CD14-positive monocyte (primary cell): ENCODE results near the gene RABAC1. TPM values are rescaled to one million over a fixed set of nuclear protein-coding genes. Genes with fewer than 3 reads are reported as not detected.
A peak's percentile ranks its signal among the peaks of the same experiment; 100 is the strongest.

Source experiments
- DNase-seq, 3 donors: peaks; one replicate each; pipeline ENCODE4 v3.0.0-alpha.2; 2011 to 2022
- H2AFZ ChIP-seq: 2 replicates; pipeline ENCODE4 v1.6.0; 2012; ENCODE audit warnings: mild to moderate bottlenecking, low read depth, low read length, inconsistent platforms; ENCODE audit not compliant: insufficient read depth, poor library complexity, severe bottlenecking
- H3K27ac ChIP-seq, 2 donors: 1 replicate in 1 of 2; 2 replicates in 1 of 2; pipeline ENCODE4 v1.5.1; 2012 to 2013; ENCODE audit warnings: low read length in 2 of 2, control low read depth in 1 of 2, inconsistent platforms in 1 of 2, low read depth in 1 of 2, mild to moderate bottlenecking in 1 of 2
- H3K27me3 ChIP-seq, 2 donors: one replicate each; pipeline versions ENCODE4 v1.6.0 to v1.6.1; 2011 to 2013; ENCODE audit warnings: low read length in 2 of 2; ENCODE audit not compliant: control insufficient read depth in 2 of 2, insufficient read depth in 2 of 2
- H3K36me3 ChIP-seq, 2 donors: replicated peaks in 1 of 2; 1 replicate in 1 of 2; 2 replicates in 1 of 2; pipeline versions ENCODE4 v1.5.1 to v1.6.1; 2012 to 2013; ENCODE audit warnings: low read length in 2 of 2, control low read depth in 1 of 2, inconsistent platforms in 1 of 2, mild to moderate bottlenecking in 1 of 2; ENCODE audit not compliant: insufficient read depth in 2 of 2, control insufficient read depth in 1 of 2
- H3K4me1 ChIP-seq, 2 donors: 1 replicate in 1 of 2; 2 replicates in 1 of 2; pipeline versions ENCODE4 v1.5.1 to v1.6.1; 2012 to 2013; ENCODE audit warnings: low read length in 2 of 2, control low read depth in 1 of 2, inconsistent platforms in 1 of 2, mild to moderate bottlenecking in 1 of 2, moderate library complexity in 1 of 2; ENCODE audit not compliant: insufficient read depth in 2 of 2, control insufficient read depth in 1 of 2
- H3K4me2 ChIP-seq: replicated peaks from 2 replicates; pipeline ENCODE3; 2012; ENCODE audit warnings: low read length, moderate library complexity, mild to moderate bottlenecking; ENCODE audit not compliant: poor library complexity, severe bottlenecking; ENCODE audit errors: extremely low read depth
- H3K4me3 ChIP-seq, 3 experiments: fragments of 200-600 bp in 1 of 3; sonication (generic) in 1 of 3; replicated peaks in 1 of 3; 1 replicate in 2 of 3; 2 replicates in 1 of 3; pipeline ENCODE4 v1.5.1; 2011 to 2013; ENCODE audit warnings: low read length in 3 of 3, mild to moderate bottlenecking in 3 of 3, control low read depth in 2 of 3, low read depth in 2 of 3, inconsistent platforms in 1 of 3, moderate library complexity in 1 of 3
- H3K79me2 ChIP-seq: 2 replicates; pipeline ENCODE4 v1.6.0; 2012; ENCODE audit warnings: mild to moderate bottlenecking, control low read depth, inconsistent platforms, low read length, moderate library complexity; ENCODE audit not compliant: insufficient read depth
- H3K9ac ChIP-seq: 2 replicates; pipeline ENCODE4 v1.6.0; 2017; ENCODE audit warnings: low read length, mild to moderate bottlenecking; ENCODE audit not compliant: insufficient read depth, poor library complexity, severe bottlenecking
- H3K9me3 ChIP-seq, 2 donors: replicated peaks in 1 of 2; 1 replicate in 1 of 2; 2 replicates in 1 of 2; pipeline versions ENCODE4 v1.5.1 to v1.6.1; 2012 to 2013; ENCODE audit warnings: low read length in 2 of 2, control low read depth in 1 of 2; ENCODE audit not compliant: control insufficient read depth in 1 of 2, insufficient read depth in 1 of 2
- H4K20me1 ChIP-seq: 2 replicates; pipeline ENCODE4 v1.6.0; 2012; ENCODE audit warnings: mild to moderate bottlenecking, low read length, control low read depth, moderate library complexity; ENCODE audit not compliant: insufficient read depth
- H3K27ac Mint-ChIP-seq, 7 donors: one replicate each; pipeline ENCODE4 v1.8.0; 2020; ENCODE audit warnings: mild to moderate bottlenecking in 7 of 7, mixed read lengths in 7 of 7, moderate library complexity in 6 of 7, inconsistent platforms in 2 of 7
- H3K27me3 Mint-ChIP-seq, 3 donors: one replicate each; pipeline ENCODE4 v1.8.0; 2021 to 2022; ENCODE audit warnings: low read depth in 3 of 3, mild to moderate bottlenecking in 3 of 3, mixed read lengths in 3 of 3, moderate library complexity in 3 of 3, inconsistent platforms in 1 of 3
- H3K36me3 Mint-ChIP-seq, 2 donors: one replicate each; pipeline ENCODE4 v1.8.0; 2020; ENCODE audit warnings: mixed read lengths in 2 of 2, inconsistent platforms in 1 of 2, mild to moderate bottlenecking in 1 of 2
- H3K4me1 Mint-ChIP-seq: one replicate; pipeline ENCODE4 v1.8.0; 2020; ENCODE audit warnings: mild to moderate bottlenecking, mixed read lengths
- H3K4me3 Mint-ChIP-seq, 2 donors: one replicate each; pipeline ENCODE4 v1.8.0; 2020; ENCODE audit warnings: mild to moderate bottlenecking in 2 of 2, mixed read lengths in 2 of 2, moderate library complexity in 1 of 2
- H3K9me3 Mint-ChIP-seq, 7 donors: one replicate each; pipeline ENCODE4 v1.8.0; 2020 to 2022; ENCODE audit warnings: mixed read lengths in 7 of 7, mild to moderate bottlenecking in 6 of 7, moderate library complexity in 6 of 7, inconsistent platforms in 2 of 7
- CTCF ChIP-seq: fragments of 200-600 bp; IDR thresholded peaks from one replicate; pipeline ENCODE4 v1.8.0; 2022; ENCODE audit warnings: antibody characterized with exemption, mild to moderate bottlenecking
- WGBS: methylation state at CpG from one replicate; pipeline ENCODE4 v1.1.5; 2013; ENCODE audit warnings: missing lambda C conversion rate; ENCODE audit not compliant: insufficient coverage; 5-methylcytosine and 5-hydroxymethylcytosine counted together
- intact Hi-C, 2 donors: fragments of 100-400 bp; cut with micrococcal nuclease; formaldehyde crosslinking; loops; one replicate each; pipeline versions ENCODE4 v1.15.0 to v1.15.1; 2023
- polyA plus RNA-seq, 3 donors: library from polyadenylated mRNA; depleted of rRNA in 1 of 3; unstranded in 2 of 3; stranded (reverse) in 1 of 3; fragments of 300-500 nt in 2 of 3; fragments of >200 nt in 1 of 3; fragmentation: Illumina TruSeq in 2 of 3; gene quantifications; 1 replicate in 2 of 3; 2 replicates in 1 of 3; pipeline ENCODE4 v1.2.3, GENCODE V29; 2012 to 2021

Gene RABAC1
- polyA plus RNA-seq, 3 donors, result 126 to 234 (median 202) TPM

DNA sequence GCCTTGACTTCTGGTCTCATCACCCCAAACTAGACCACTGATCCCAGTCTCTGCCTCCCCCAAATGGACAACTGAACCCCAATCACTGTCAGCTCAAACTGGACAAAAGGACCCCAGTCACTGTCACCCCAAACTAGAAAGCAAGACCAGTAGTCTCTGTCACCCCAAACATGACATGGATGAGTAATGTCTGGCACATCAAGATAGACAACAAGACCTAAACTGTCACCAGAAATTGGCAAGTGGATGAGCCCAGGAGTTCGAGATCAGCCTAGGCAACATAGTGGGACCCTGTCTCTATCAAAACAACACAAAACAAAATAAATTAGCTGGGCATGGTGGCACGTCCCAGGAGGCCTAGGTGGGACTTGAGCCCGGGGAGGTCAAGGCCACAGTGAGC lies 12.0 kb downstream of the RABAC1 start:
- Histone ChIP-seq H3K9ac (no peak overlapping the region), H3K36me3 (no peaks in the 10 kb centered on the region), H3K4me1 (no peaks in the 10 kb centered on the region), H3K79me2 (no peaks in the 10 kb centered on the region), H3K4me3 (no peak overlapping the region), H3K4me2 (no peak overlapping the region), H2AFZ (no peak overlapping the region), H3K27me3 (no peaks in the 10 kb centered on the region), H3K9me3 (no peaks in the 10 kb centered on the region), H3K27ac (no peak overlapping the region), H4K20me1 (no peaks in the 10 kb centered on the region)
- Mint-ChIP-seq H3K4me1 (peaks cover 12% of the 10 kb centered on the region), H3K36me3 (no peaks in the 10 kb centered on the region), H3K27me3 (peaks cover 13 to 22% (median 13%) of the 10 kb centered on the region in 3 donors), H3K9me3 (peaks cover 0 to 2% (median 0%) of the 10 kb centered on the region in 7 donors), H3K27ac (peak overlapping the region in 1 of 7 donors; percentile 72), H3K4me3 (no peak overlapping the region)
- no peak for DNase-seq
- TF ChIP-seq CTCF, result no peak
- intact Hi-C loops, result no loop called here
- WGBS, result 100% methylated on average over 3 of the region's 3 CpGs

GRCh38 chr19:41945135-41945766 lies 13.9 kb downstream of the RABAC1 start:
- no peaks in the 10 kb centered on the region for H3K36me3 ChIP-seq
- peaks cover 0 to 4% of the 10 kb centered on the region in 2 donors for H3K9me3 ChIP-seq
- TF ChIP-seq CTCF, result no peak
- peaks cover 3 to 8% of the 10 kb centered on the region in 2 donors for H3K36me3 Mint-ChIP-seq
- H3K9ac ChIP-seq, result no peak overlapping the region
- no peak overlapping the region for H3K4me2 ChIP-seq
- WGBS, result 43% methylated on average over 7 of the region's 8 CpGs
- H3K27ac ChIP-seq, result no peak overlapping the region
- H3K27me3 Mint-ChIP-seq, result peaks cover 24 to 39% (median 25%) of the 10 kb centered on the region in 3 donors
- H3K4me1 ChIP-seq, result peaks cover 3 to 7% of the 10 kb centered on the region in 2 donors
- H4K20me1 ChIP-seq, result no peaks in the 10 kb centered on the region
- H3K79me2 ChIP-seq, result no peaks in the 10 kb centered on the region
- peaks cover 12% of the 10 kb centered on the region for H3K4me1 Mint-ChIP-seq
- H3K27ac Mint-ChIP-seq, result peak overlapping the region in 2 of 7 donors; percentile 7 to 81
- H3K4me3 Mint-ChIP-seq, result no peak overlapping the region
- H3K27me3 ChIP-seq, result peaks cover 12 to 16% of the 10 kb centered on the region in 2 donors
- intact Hi-C loops, result no loop called here
- peak in 2 of 3 donors; percentile 25 to 52 for DNase-seq
- H3K9me3 Mint-ChIP-seq, result peaks cover 0 to 9% (median 4%) of the 10 kb centered on the region in 7 donors
- no peak overlapping the region for H2AFZ ChIP-seq
- no peak overlapping the region for H3K4me3 ChIP-seq
